OCI-LY7 (cell line): Measurements from ENCODE around the gene KLF15. TPM values are rescaled to one million over a fixed set of nuclear protein-coding genes. Genes with fewer than 3 reads are reported as not detected.

ENCODE experiments used
- BruUV-seq: library from RNA; stranded (reverse); fragments of 400-500 nt; replicated peaks from 2 replicates; lab custom pipeline; 2021; lab: Mats Ljungman, UMichigan
- CTCF ChIA-PET: fragments of 300-600 bp; sonication (Branson Sonifier 250); formaldehyde crosslinking; loops from one replicate; lab custom pipeline; 2022; ENCODE audit warnings: antibody characterized with exemption; ENCODE audit not compliant: unreplicated experiment; lab: Charles Lee
- POLR2A ChIA-PET: fragments of 300-600 bp; sonication (Branson Sonifier 250); formaldehyde crosslinking; loops from one replicate; lab custom pipeline; 2022; ENCODE audit warnings: antibody characterized with exemption; lab: Charles Lee
- DNase-seq: peaks from one replicate; pipeline ENCODE4 v3.0.0-alpha.2; 2015; ENCODE audit warnings: low spot score
- H2AFZ ChIP-seq: fragments of 200-600 bp; sonication (generic), shearing (Covaris generic); 2 replicates; pipeline ENCODE4 v1.6.1; 2014; ENCODE audit warnings: mild to moderate bottlenecking, antibody characterized with exemption, low read length, moderate library complexity
- H3K27ac ChIP-seq: fragments of 200-600 bp; sonication (generic); 2 replicates; pipeline ENCODE4 v1.5.1; 2014; ENCODE audit warnings: mixed run types, low read depth, mild to moderate bottlenecking, moderate library complexity, low read length, inconsistent platforms; ENCODE audit not compliant: poor library complexity, severe bottlenecking
- H3K36me3 ChIP-seq: fragments of 200-600 bp; sonication (generic); 2 replicates; pipeline ENCODE4 v1.6.1; 2014; ENCODE audit warnings: mild to moderate bottlenecking, antibody characterized with exemption, low read length, moderate library complexity, mixed read lengths; ENCODE audit not compliant: insufficient read depth
- H3K4me1 ChIP-seq: fragments of 200-600 bp; sonication (generic); 2 replicates; pipeline ENCODE4 v1.5.1; 2014; ENCODE audit warnings: mild to moderate bottlenecking, low read length; ENCODE audit not compliant: insufficient read depth, poor library complexity, severe bottlenecking
- H3K4me2 ChIP-seq: fragments of 200-600 bp; sonication (generic); 2 replicates; pipeline ENCODE4 v1.6.1; 2014; ENCODE audit warnings: mild to moderate bottlenecking, low read length
- H3K4me3 ChIP-seq: fragments of 200-600 bp; sonication (generic); 2 replicates; pipeline ENCODE4 v1.5.1; 2014; ENCODE audit warnings: mild to moderate bottlenecking, low read depth, low read length; ENCODE audit not compliant: poor library complexity, severe bottlenecking
- H3K79me2 ChIP-seq: fragments of 200-600 bp; sonication (generic); 2 replicates; pipeline ENCODE4 v1.6.1; 2016; ENCODE audit warnings: low read depth, mild to moderate bottlenecking, low read length, moderate library complexity, mixed read lengths; ENCODE audit not compliant: insufficient read depth
- H3K9me2 ChIP-seq: fragments of 200-600 bp; sonication (generic); 2 replicates; pipeline ENCODE4 v1.6.1; 2016; ENCODE audit warnings: mild to moderate bottlenecking, low read length, mixed read lengths; ENCODE audit not compliant: insufficient read depth
- H3K9me3 ChIP-seq: fragments of 200-600 bp; sonication (generic); 2 replicates; pipeline ENCODE4 v1.6.1; 2014; ENCODE audit warnings: mild to moderate bottlenecking, mixed run types, low read length, mixed read lengths
- H4K20me1 ChIP-seq: fragments of 200-600 bp; sonication (generic); 2 replicates; pipeline ENCODE4 v1.6.1; 2014; ENCODE audit warnings: mild to moderate bottlenecking, antibody characterized with exemption, low read length, moderate library complexity, mixed read lengths; ENCODE audit not compliant: insufficient read depth
- CTCF ChIP-seq: fragments of 200-600 bp; sonication (generic); conservative IDR thresholded peaks from 2 replicates; pipeline ENCODE4 v1.5.1; 2014; ENCODE audit warnings: mild to moderate bottlenecking, antibody characterized with exemption, low read length, moderate library complexity, mixed read lengths
- EZH2phosphoT487 ChIP-seq: fragments of 200-600 bp; sonication (generic); IDR thresholded peaks from 2 replicates; pipeline ENCODE4 v1.6.1; 2018; ENCODE audit warnings: low read depth, borderline replicate concordance, mild to moderate bottlenecking, mixed run types, antibody characterized with exemption, low read length, moderate library complexity, mixed read lengths
- intact Hi-C: fragments of 100-400 bp; cut with micrococcal nuclease; formaldehyde crosslinking; loops from one replicate; pipeline ENCODE4 v1.10.0; 2022; ENCODE audit not compliant: unreplicated experiment
- total RNA-seq, 2 experiments: library from RNA; depleted of rRNA in 1 of 2; stranded (reverse); fragments of >200 nt in 1 of 2; shearing (Covaris generic) in 1 of 2; gene quantifications; 2 replicates each; pipeline ENCODE4 v1.2.3, GENCODE V29; 2014 to 2022

KLF15 gene
- total RNA-seq, 2 experiments from 2014 or later: 12.3 to 26.4 TPM

- Histone ChIP-seq H3K79me2 (no peaks in the 10 kb centered on the region), H3K4me1 (peaks cover 31% of the 10 kb centered on the region), H3K4me3 (no peak overlapping the region), H3K9me2 (no peaks in the 10 kb centered on the region), H3K27ac (no peak overlapping the region), H3K9me3 (no peaks in the 10 kb centered on the region), H2AFZ (no peak overlapping the region), H3K4me2 (no peak overlapping the region), H4K20me1 (no peaks in the 10 kb centered on the region), H3K36me3 (no peaks in the 10 kb centered on the region)
- intact Hi-C loops: no loop called here
- no peak for TF ChIP-seq EZH2phosphoT487
- no peak for TF ChIP-seq CTCF
- POLR2A ChIA-PET: no interaction called here
- CTCF ChIA-PET: no interaction called here
- DNase-seq: no peak
- no TSS peak for BruUV-seq
These were observed 10.2 kb upstream of the KLF15 start for GRCh38 chr3:126367316-126367805.

GRCh38 chr3:126365351-126366277 lies 8.4 kb upstream of the KLF15 start:
- H2AFZ ChIP-seq: no peak overlapping the region
- TF ChIP-seq CTCF (no peak), EZH2phosphoT487 (no peak)
- no peak overlapping the region for H3K4me3 ChIP-seq
- intact Hi-C loops: no loop called here
- H3K4me2 ChIP-seq: no peak overlapping the region
- no peak for DNase-seq
- POLR2A ChIA-PET: interaction anchor here (1.0 to 1.4 kb wide), 2 partner anchors 10 to 13 kb away, joined by 3 read pairs; no protein-coding TSS in a partner anchor
- no peaks in the 10 kb centered on the region for H3K36me3 ChIP-seq
- CTCF ChIA-PET: no interaction called here
- no peak overlapping the region for H3K27ac ChIP-seq
- no peaks in the 10 kb centered on the region for H4K20me1 ChIP-seq
- no peaks in the 10 kb centered on the region for H3K79me2 ChIP-seq
- H3K4me1 ChIP-seq: peaks cover 34% of the 10 kb centered on the region
- no peaks in the 10 kb centered on the region for H3K9me3 ChIP-seq
- H3K9me2 ChIP-seq: no peaks in the 10 kb centered on the region
- no TSS peak for BruUV-seq
